Measurements from ENCODE around the gene IL5RA. TPM values are rescaled to one million over a fixed set of nuclear protein-coding genes. Genes with fewer than 3 reads are reported as not detected.

The IL5RA gene
- total and polyA plus RNA-seq, 3 experiments from 2014 or later = 0.16 to 0.73 (median 0.70) TPM

DNA sequence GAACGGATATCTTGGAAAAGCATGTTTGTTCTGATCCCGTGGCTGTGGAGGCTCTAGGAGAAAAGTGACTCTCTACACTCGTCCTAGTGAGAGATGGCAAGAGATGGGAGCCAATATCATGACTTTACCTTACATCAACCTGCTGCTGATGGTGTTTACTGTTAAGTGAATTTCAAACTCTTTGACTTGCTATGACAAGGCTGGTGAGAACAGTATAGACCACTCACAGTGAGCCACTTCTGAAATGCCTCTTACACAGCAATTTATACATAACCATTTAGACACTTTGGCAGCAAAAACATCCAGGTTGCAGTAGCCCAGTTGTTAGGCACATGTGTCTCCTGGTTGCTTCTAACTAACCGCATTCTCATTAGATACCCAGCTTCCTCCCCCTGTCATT, 43.3 kb downstream of the IL5RA start:
- Histone ChIP-seq H3K4me3 (ENCODE audit: low read length) (no peak overlapping the region), H3K36me3 (ENCODE audit: insufficient read depth, low read length) (no peaks in the 10 kb centered on the region), H3K9me3 (ENCODE audit: low read length) (no peaks in the 10 kb centered on the region), H3K4me1 (ENCODE audit: insufficient read depth, low read length) (no peaks in the 10 kb centered on the region), H3K27ac (ENCODE audit: low read depth, low read length) (no peak overlapping the region), H3K27me3 (ENCODE audit: insufficient read depth, low read length, poor library complexity, severe bottlenecking) (no peaks in the 10 kb centered on the region)
- ChIA-PET CTCF (no interaction called here), POLR2A (no interaction called here)
- Mint-ChIP-seq H3K27me3 (no peaks in the 10 kb centered on the region), H3K36me3 (no peaks in the 10 kb centered on the region), H3K27ac (no peak overlapping the region), H3K4me1 (no peaks in the 10 kb centered on the region), H3K4me3 (no peak overlapping the region), H3K9me3 (no peaks in the 10 kb centered on the region)
- no peak for DNase-seq

DNA sequence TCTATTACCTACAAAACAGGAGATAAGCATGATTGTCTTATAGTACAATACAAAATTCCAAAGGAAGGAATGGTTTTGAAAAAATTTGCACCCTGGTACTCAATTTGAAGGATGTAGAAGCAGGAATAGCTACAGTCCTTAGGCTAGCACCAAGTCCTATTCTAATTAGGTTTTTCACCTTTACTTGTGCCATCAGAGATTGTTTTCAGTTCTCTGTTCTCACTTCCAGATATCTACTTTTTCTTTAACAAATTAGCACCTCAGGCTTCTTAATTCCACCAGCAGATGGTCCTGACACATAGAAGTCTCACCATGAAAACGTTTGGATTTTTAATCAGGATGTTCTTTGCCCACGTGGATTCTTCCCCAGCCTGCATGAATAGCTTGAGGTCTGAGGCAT, 43.8 kb downstream of the IL5RA start:
- no peaks in the 10 kb centered on the region for H3K4me1 ChIP-seq (ENCODE audit: insufficient read depth, low read length)
- Mint-ChIP-seq H3K4me3 (no peak overlapping the region), H3K36me3 (no peaks in the 10 kb centered on the region), H3K27ac (no peak overlapping the region), H3K27me3 (no peaks in the 10 kb centered on the region), H3K9me3 (no peaks in the 10 kb centered on the region), H3K4me1 (no peaks in the 10 kb centered on the region)
- no peaks in the 10 kb centered on the region for H3K36me3 ChIP-seq (ENCODE audit: insufficient read depth, low read length)
- CTCF ChIA-PET = no interaction called here
- H3K27ac ChIP-seq (ENCODE audit: low read depth, low read length) = no peak overlapping the region
- POLR2A ChIA-PET = no interaction called here
- H3K27me3 ChIP-seq (ENCODE audit: insufficient read depth, low read length, poor library complexity, severe bottlenecking) = no peaks in the 10 kb centered on the region
- H3K9me3 ChIP-seq (ENCODE audit: low read length) = no peaks in the 10 kb centered on the region
- H3K4me3 ChIP-seq (ENCODE audit: low read length) = no peak overlapping the region
- DNase-seq = no peak

DNA sequence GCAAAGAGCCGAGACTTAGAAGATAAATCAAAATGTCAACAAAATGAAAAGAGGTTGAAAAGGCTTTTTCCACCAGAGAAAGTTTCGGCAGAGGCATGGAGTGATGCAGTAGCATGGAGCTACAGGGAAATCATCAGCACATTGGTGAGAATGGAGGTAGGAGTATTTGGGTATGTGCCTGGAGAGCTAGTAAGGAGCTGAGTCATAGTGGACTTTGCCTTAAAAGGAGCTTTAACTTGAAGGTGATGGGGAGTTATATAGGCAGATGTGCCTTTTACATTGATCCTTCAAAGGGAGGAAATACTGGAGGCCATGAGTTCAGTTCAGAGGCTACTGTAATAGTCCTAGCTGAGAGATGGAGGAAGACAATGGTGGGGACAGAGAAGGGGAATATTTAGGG, 44.3 kb downstream of the IL5RA start:
- H3K27me3 ChIP-seq (ENCODE audit: insufficient read depth, low read length, poor library complexity, severe bottlenecking) = no peaks in the 10 kb centered on the region

GRCh38 chr3:3064297-3064696, 45.9 kb downstream of the IL5RA start:
- Mint-ChIP-seq H3K27me3 (no peaks in the 10 kb centered on the region), H3K36me3 (no peaks in the 10 kb centered on the region), H3K27ac (peak overlapping the region in 1 of 8 donors; percentile 79), H3K9me3 (no peaks in the 10 kb centered on the region), H3K4me3 (no peak overlapping the region), H3K4me1 (no peaks in the 10 kb centered on the region)
- Histone ChIP-seq H3K27ac (ENCODE audit: low read depth, low read length) (no peak overlapping the region), H3K27me3 (ENCODE audit: insufficient read depth, low read length, poor library complexity, severe bottlenecking) (no peaks in the 10 kb centered on the region), H3K9me3 (ENCODE audit: low read length) (no peaks in the 10 kb centered on the region), H3K4me3 (ENCODE audit: low read length) (no peak overlapping the region), H3K36me3 (ENCODE audit: insufficient read depth, low read length) (no peaks in the 10 kb centered on the region), H3K4me1 (ENCODE audit: insufficient read depth, low read length) (no peaks in the 10 kb centered on the region)
- CTCF ChIA-PET = no interaction called here
- no peak for DNase-seq
- POLR2A ChIA-PET = no interaction called here

More for the DNA sequence above, 44.3 kb downstream of the IL5RA start:
- Mint-ChIP-seq H3K4me1 (no peaks in the 10 kb centered on the region), H3K36me3 (no peaks in the 10 kb centered on the region), H3K27ac (no peak overlapping the region), H3K9me3 (no peaks in the 10 kb centered on the region), H3K4me3 (no peak overlapping the region), H3K27me3 (no peaks in the 10 kb centered on the region)
- Histone ChIP-seq H3K4me1 (ENCODE audit: insufficient read depth, low read length) (no peaks in the 10 kb centered on the region), H3K9me3 (ENCODE audit: low read length) (no peaks in the 10 kb centered on the region), H3K36me3 (ENCODE audit: insufficient read depth, low read length) (no peaks in the 10 kb centered on the region), H3K27ac (ENCODE audit: low read depth, low read length) (no peak overlapping the region), H3K4me3 (ENCODE audit: low read length) (no peak overlapping the region)
- POLR2A ChIA-PET = interaction anchor here (0.5 kb wide), 1 partner anchor 25 kb away, joined by 3 read pairs; no protein-coding TSS in a partner anchor
- CTCF ChIA-PET = no interaction called here
- no peak for DNase-seq

DNA sequence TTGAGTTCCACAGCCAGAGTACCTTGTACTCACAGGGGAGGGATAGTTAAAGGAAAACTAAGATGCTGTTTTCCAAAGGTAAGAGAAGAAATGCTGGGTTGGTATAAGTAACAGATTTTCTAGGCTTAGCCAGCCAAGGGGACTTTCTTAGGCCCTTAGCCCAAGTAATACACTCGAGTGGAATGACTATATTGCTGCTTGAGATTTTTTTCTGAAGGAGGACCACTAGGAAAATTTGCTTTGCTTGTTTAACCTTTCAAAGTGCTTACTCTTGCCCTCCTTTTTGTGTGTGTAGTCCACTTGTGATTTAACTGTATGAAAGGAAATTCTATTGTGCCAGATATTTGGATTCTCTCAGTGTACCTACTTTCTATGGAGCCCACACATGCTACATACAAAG, 50.5 kb downstream of the IL5RA start:
- no peak overlapping the region for H3K27ac ChIP-seq (ENCODE audit: low read depth, low read length)
- H3K36me3 ChIP-seq (ENCODE audit: insufficient read depth, low read length) = no peaks in the 10 kb centered on the region
- H3K27me3 ChIP-seq (ENCODE audit: insufficient read depth, low read length, poor library complexity, severe bottlenecking) = no peaks in the 10 kb centered on the region
- Mint-ChIP-seq H3K36me3 (no peaks in the 10 kb centered on the region), H3K27me3 (peaks cover 0 to 10% of the 10 kb centered on the region in 2 donors), H3K4me3 (no peak overlapping the region), H3K9me3 (no peaks in the 10 kb centered on the region), H3K4me1 (no peaks in the 10 kb centered on the region), H3K27ac (no peak overlapping the region)
- CTCF ChIA-PET = no interaction called here
- no peaks in the 10 kb centered on the region for H3K4me1 ChIP-seq (ENCODE audit: insufficient read depth, low read length)
- no peak for DNase-seq
- no peak overlapping the region for H3K4me3 ChIP-seq (ENCODE audit: low read length)
- H3K9me3 ChIP-seq (ENCODE audit: low read length) = no peaks in the 10 kb centered on the region
- POLR2A ChIA-PET = no interaction called here

DNA sequence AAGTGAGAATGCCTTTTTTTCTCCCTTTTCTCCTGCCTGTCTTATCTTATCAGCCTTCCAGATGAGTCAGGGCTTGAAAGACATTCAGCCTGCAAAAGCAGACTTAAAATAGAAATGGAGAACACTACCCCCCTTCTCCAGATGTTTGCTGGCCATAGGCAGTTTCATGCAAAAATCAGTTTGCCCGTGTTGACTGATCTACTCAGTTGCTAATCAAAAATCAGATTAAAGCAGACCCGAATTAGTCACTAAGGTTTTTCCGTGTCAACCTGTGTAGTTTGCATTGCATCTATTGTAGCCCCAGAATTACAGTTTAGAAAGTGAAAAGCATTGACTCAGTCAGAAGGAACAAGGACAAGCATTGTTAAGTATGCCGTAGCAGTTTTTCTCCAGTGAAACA, 56.2 kb downstream of the IL5RA start:
- Histone ChIP-seq H3K4me1 (ENCODE audit: insufficient read depth, low read length) (no peaks in the 10 kb centered on the region), H3K27ac (ENCODE audit: low read depth, low read length) (no peak overlapping the region), H3K9me3 (ENCODE audit: low read length) (no peaks in the 10 kb centered on the region), H3K4me3 (ENCODE audit: low read length) (no peak overlapping the region), H3K36me3 (ENCODE audit: insufficient read depth, low read length) (no peaks in the 10 kb centered on the region), H3K27me3 (ENCODE audit: insufficient read depth, low read length, poor library complexity, severe bottlenecking) (no peaks in the 10 kb centered on the region)
- no peak overlapping the region for H3K4me3 Mint-ChIP-seq
- no peak for DNase-seq
- POLR2A ChIA-PET = no interaction called here
- H3K9me3 Mint-ChIP-seq = no peaks in the 10 kb centered on the region
- H3K27me3 Mint-ChIP-seq = peaks cover 2 to 11% of the 10 kb centered on the region in 2 donors
- no peaks in the 10 kb centered on the region for H3K4me1 Mint-ChIP-seq
- no peaks in the 10 kb centered on the region for H3K36me3 Mint-ChIP-seq
- H3K27ac Mint-ChIP-seq = no peak overlapping the region
- CTCF ChIA-PET = no interaction called here

DNA sequence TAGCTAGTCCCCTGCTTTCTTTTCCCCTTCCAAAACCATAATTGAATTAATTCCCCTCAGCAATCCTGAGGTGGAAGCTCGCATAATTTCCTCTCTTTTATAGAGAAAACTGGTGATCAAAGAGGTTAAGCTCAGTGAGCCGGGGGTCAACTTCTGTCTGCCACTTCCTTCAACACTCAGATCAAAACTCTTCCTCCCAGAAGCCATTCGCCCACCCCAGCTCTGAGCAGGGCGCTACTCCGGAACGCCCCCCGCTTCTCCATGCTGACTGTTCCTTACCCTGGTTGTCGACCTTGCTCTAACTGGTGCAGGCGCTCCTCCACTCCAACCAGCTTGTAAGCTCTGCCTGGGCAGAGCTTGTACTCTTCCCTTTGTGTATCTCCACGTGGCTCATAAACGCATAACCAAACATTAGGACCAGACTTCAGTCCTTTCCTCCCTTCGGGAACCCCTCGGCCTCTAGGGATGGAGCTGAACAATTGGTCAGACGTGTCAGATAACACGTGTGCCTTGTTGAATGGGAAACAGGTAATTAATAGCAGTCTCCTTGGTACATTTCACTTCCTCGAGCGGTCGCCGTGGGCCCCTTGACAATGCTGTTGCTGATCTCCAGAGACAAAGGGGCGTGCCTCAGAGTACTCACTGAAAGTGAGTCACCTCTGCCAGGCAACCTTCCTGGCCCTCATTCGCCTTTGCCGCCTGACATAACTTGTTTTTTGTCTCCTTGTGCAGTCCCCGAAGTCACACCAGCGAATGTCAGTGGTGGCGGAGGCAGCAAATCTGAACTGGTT, 71.8 kb downstream of the IL5RA start:
- ChIA-PET CTCF (no interaction called here), POLR2A (no interaction called here)
- Mint-ChIP-seq H3K27ac (no peak overlapping the region), H3K9me3 (peaks cover 0 to 2% (median 0%) of the 10 kb centered on the region in 5 donors), H3K4me1 (no peaks in the 10 kb centered on the region), H3K27me3 (peaks cover 10 to 34% of the 10 kb centered on the region in 2 donors), H3K4me3 (no peak overlapping the region), H3K36me3 (no peaks in the 10 kb centered on the region)
- no peaks in the 10 kb centered on the region for H3K4me1 ChIP-seq (ENCODE audit: insufficient read depth, low read length)
- H3K4me3 ChIP-seq (ENCODE audit: low read length) = no peak overlapping the region
- no peak overlapping the region for H3K27ac ChIP-seq (ENCODE audit: low read depth, low read length)
- H3K36me3 ChIP-seq (ENCODE audit: insufficient read depth, low read length) = no peaks in the 10 kb centered on the region
- DNase-seq = no peak
- H3K9me3 ChIP-seq (ENCODE audit: low read length) = no peaks in the 10 kb centered on the region
- no peaks in the 10 kb centered on the region for H3K27me3 ChIP-seq (ENCODE audit: insufficient read depth, low read length, poor library complexity, severe bottlenecking)

- no peaks in the 10 kb centered on the region for H3K36me3 ChIP-seq (ENCODE audit: insufficient read depth, low read length)
- H3K4me3 ChIP-seq (ENCODE audit: low read length) = no peak overlapping the region
- Mint-ChIP-seq H3K36me3 (no peaks in the 10 kb centered on the region), H3K4me1 (no peaks in the 10 kb centered on the region), H3K9me3 (peaks cover 0 to 2% (median 0%) of the 10 kb centered on the region in 5 donors), H3K4me3 (no peak overlapping the region), H3K27me3 (peaks cover 12 to 23% of the 10 kb centered on the region in 2 donors), H3K27ac (no peak overlapping the region)
- DNase-seq = no peak
- no peak overlapping the region for H3K27ac ChIP-seq (ENCODE audit: low read depth, low read length)
- no peaks in the 10 kb centered on the region for H3K27me3 ChIP-seq (ENCODE audit: insufficient read depth, low read length, poor library complexity, severe bottlenecking)
- no peaks in the 10 kb centered on the region for H3K4me1 ChIP-seq (ENCODE audit: insufficient read depth, low read length)
- ChIA-PET CTCF (no interaction called here), POLR2A (no interaction called here)
- no peaks in the 10 kb centered on the region for H3K9me3 ChIP-seq (ENCODE audit: low read length)
Observed at GRCh38 chr3:3037156-3037555, 73.0 kb downstream of the IL5RA start.

Measured in CD8-positive, alpha-beta memory T cell (primary cell).